Hepatocyte (in vitro differentiated cells): Measurements from ENCODE around the gene TNFAIP8L3.

Source experiments
- CTCF ChIP-seq: fragments of 200-600 bp; sonication (generic); IDR thresholded peaks from 2 replicates; pipeline ENCODE4 v1.5.1; 2016; ENCODE audit warnings: antibody characterized with exemption, mild to moderate bottlenecking; ENCODE audit not compliant: poor library complexity
- EZH2 ChIP-seq: fragments of 200-600 bp; sonication (generic); IDR thresholded peaks from 2 replicates; pipeline ENCODE4 v1.6.1; 2016; ENCODE audit warnings: antibody characterized with exemption, mild to moderate bottlenecking, borderline replicate concordance

GRCh38 chr15:51137880-51138430, 43.2 kb upstream of the TNFAIP8L3 start:
- TF ChIP-seq CTCF (no peak), EZH2 (no peak)
